ENCODE results near the gene GFRA1. TPM values are rescaled to one million over a fixed set of nuclear protein-coding genes. Genes with fewer than 3 reads are reported as not detected.

The GFRA1 gene
- polyA plus RNA-seq, 3 donors: not detected

GRCh38 chr10:116103668-116104067 lies 169.3 kb downstream of the GFRA1 start:
- H3K79me2 ChIP-seq (ENCODE audit: insufficient read depth, low read length): no peaks in the 10 kb centered on the region
- H3K27ac ChIP-seq (ENCODE audit: low read depth in 1 of 2, low read length in 2 of 2): no peak overlapping the region
- H3K27me3 ChIP-seq (ENCODE audit: control insufficient read depth in 2 of 2, insufficient read depth in 2 of 2, low read length in 2 of 2): no peaks in the 10 kb centered on the region
- peaks cover 0 to 7% (median 2%) of the 10 kb centered on the region in 7 donors for H3K9me3 Mint-ChIP-seq
- no peaks in the 10 kb centered on the region for H3K36me3 Mint-ChIP-seq
- no peak overlapping the region for H3K9ac ChIP-seq (ENCODE audit: insufficient read depth, low read length, poor library complexity, severe bottlenecking)
- no peak for DNase-seq
- no peaks in the 10 kb centered on the region for H3K27me3 Mint-ChIP-seq (ENCODE audit: low read depth in 3 of 3)
- H3K4me3 ChIP-seq (replicated peaks in 1 of 3; ENCODE audit: low read depth in 2 of 3, low read length in 3 of 3): no peak overlapping the region
- H3K4me3 Mint-ChIP-seq: no peak overlapping the region
- H3K36me3 ChIP-seq (replicated peaks in 1 of 2; ENCODE audit: control insufficient read depth in 1 of 2, insufficient read depth in 2 of 2, low read length in 2 of 2): no peaks in the 10 kb centered on the region
- no peak overlapping the region for H3K4me2 ChIP-seq (replicated peaks; ENCODE audit: extremely low read depth, low read length, poor library complexity, severe bottlenecking)
- intact Hi-C loops (cut with micrococcal nuclease): no loop called here
- H3K4me1 Mint-ChIP-seq: no peaks in the 10 kb centered on the region
- H3K27ac Mint-ChIP-seq: no peak overlapping the region
- TF ChIP-seq, protein P1, sequence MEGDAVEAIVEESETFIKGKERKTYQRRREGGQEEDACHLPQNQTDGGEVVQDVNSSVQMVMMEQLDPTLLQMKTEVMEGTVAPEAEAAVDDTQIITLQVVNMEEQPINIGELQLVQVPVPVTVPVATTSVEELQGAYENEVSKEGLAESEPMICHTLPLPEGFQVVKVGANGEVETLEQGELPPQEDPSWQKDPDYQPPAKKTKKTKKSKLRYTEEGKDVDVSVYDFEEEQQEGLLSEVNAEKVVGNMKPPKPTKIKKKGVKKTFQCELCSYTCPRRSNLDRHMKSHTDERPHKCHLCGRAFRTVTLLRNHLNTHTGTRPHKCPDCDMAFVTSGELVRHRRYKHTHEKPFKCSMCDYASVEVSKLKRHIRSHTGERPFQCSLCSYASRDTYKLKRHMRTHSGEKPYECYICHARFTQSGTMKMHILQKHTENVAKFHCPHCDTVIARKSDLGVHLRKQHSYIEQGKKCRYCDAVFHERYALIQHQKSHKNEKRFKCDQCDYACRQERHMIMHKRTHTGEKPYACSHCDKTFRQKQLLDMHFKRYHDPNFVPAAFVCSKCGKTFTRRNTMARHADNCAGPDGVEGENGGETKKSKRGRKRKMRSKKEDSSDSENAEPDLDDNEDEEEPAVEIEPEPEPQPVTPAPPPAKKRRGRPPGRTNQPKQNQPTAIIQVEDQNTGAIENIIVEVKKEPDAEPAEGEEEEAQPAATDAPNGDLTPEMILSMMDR (IDR thresholded peaks at IDR 0.05): no peak
- no peak overlapping the region for H2AFZ ChIP-seq (ENCODE audit: insufficient read depth, low read depth, low read length, poor library complexity, severe bottlenecking)
- no peaks in the 10 kb centered on the region for H3K4me1 ChIP-seq (ENCODE audit: control insufficient read depth in 1 of 2, insufficient read depth in 2 of 2, low read length in 2 of 2)
- peaks cover 0 to 6% of the 10 kb centered on the region in 2 donors for H3K9me3 ChIP-seq (replicated peaks in 1 of 2; ENCODE audit: control insufficient read depth in 1 of 2, insufficient read depth in 1 of 2, low read length in 2 of 2)
- 90% methylated on average over 2 of the region's 4 CpGs for WGBS (ENCODE audit: insufficient coverage)
- no peaks in the 10 kb centered on the region for H4K20me1 ChIP-seq (ENCODE audit: insufficient read depth, low read length)

- Mint-ChIP-seq H3K36me3 (no peaks in the 10 kb centered on the region), H3K4me3 (no peak overlapping the region), H3K27me3 (ENCODE audit: low read depth in 3 of 3) (no peaks in the 10 kb centered on the region), H3K9me3 (peaks cover 0 to 10% (median 2%) of the 10 kb centered on the region in 7 donors), H3K4me1 (no peaks in the 10 kb centered on the region), H3K27ac (no peak overlapping the region)
- H3K9ac ChIP-seq (ENCODE audit: insufficient read depth, low read length, poor library complexity, severe bottlenecking): no peak overlapping the region
- DNase-seq: no peak
- no peaks in the 10 kb centered on the region for H3K4me1 ChIP-seq (ENCODE audit: control insufficient read depth in 1 of 2, insufficient read depth in 2 of 2, low read length in 2 of 2)
- peaks cover 0 to 6% of the 10 kb centered on the region in 2 donors for H3K9me3 ChIP-seq (replicated peaks in 1 of 2; ENCODE audit: control insufficient read depth in 1 of 2, insufficient read depth in 1 of 2, low read length in 2 of 2)
- H3K4me3 ChIP-seq (replicated peaks in 1 of 3; ENCODE audit: low read depth in 2 of 3, low read length in 3 of 3): no peak overlapping the region
- no peaks in the 10 kb centered on the region for H3K27me3 ChIP-seq (ENCODE audit: control insufficient read depth in 2 of 2, insufficient read depth in 2 of 2, low read length in 2 of 2)
- intact Hi-C loops (cut with micrococcal nuclease): no loop called here
- H2AFZ ChIP-seq (ENCODE audit: insufficient read depth, low read depth, low read length, poor library complexity, severe bottlenecking): no peak overlapping the region
- H3K27ac ChIP-seq (ENCODE audit: low read depth in 1 of 2, low read length in 2 of 2): no peak overlapping the region
- no CpG with 5 or more reads among the region's 5 CpGs for WGBS (ENCODE audit: insufficient coverage)
- no peak overlapping the region for H3K4me2 ChIP-seq (replicated peaks; ENCODE audit: extremely low read depth, low read length, poor library complexity, severe bottlenecking)
- H3K79me2 ChIP-seq (ENCODE audit: insufficient read depth, low read length): no peaks in the 10 kb centered on the region
- TF ChIP-seq, protein P1 (IDR thresholded peaks at IDR 0.05): no peak
- no peaks in the 10 kb centered on the region for H3K36me3 ChIP-seq (replicated peaks in 1 of 2; ENCODE audit: control insufficient read depth in 1 of 2, insufficient read depth in 2 of 2, low read length in 2 of 2)
- H4K20me1 ChIP-seq (ENCODE audit: insufficient read depth, low read length): no peaks in the 10 kb centered on the region
Measured at GRCh38 chr10:116101616-116102315, 171.2 kb downstream of the GFRA1 start.

All from CD14-positive monocyte (primary cell).